ENCODE measurements around the gene OGN.
"Not testable (repeated sequence)": the region's sequence is repeated elsewhere in the genome, so short reads cannot be mapped to it uniquely, and the experiment has no call there.

OGN gene, protein sequence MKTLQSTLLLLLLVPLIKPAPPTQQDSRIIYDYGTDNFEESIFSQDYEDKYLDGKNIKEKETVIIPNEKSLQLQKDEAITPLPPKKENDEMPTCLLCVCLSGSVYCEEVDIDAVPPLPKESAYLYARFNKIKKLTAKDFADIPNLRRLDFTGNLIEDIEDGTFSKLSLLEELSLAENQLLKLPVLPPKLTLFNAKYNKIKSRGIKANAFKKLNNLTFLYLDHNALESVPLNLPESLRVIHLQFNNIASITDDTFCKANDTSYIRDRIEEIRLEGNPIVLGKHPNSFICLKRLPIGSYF

GRCh38 chr9:92404042-92404836, at the start of gene OGN:
Gene OGN, minus strand, starts transcription at chr9:92404578. Its CDS starts 1,171 bp downstream, at chr9:92403407.
- DNase-seq (ENCODE audit: extremely low read depth in 1 of 2, low read depth in 1 of 2) = no peak

GRCh38 chr9:92446536-92446935, 42.2 kb upstream of the OGN start:
- DNase-seq (ENCODE audit: extremely low read depth in 1 of 2, low read depth in 1 of 2) = no peak

DNA sequence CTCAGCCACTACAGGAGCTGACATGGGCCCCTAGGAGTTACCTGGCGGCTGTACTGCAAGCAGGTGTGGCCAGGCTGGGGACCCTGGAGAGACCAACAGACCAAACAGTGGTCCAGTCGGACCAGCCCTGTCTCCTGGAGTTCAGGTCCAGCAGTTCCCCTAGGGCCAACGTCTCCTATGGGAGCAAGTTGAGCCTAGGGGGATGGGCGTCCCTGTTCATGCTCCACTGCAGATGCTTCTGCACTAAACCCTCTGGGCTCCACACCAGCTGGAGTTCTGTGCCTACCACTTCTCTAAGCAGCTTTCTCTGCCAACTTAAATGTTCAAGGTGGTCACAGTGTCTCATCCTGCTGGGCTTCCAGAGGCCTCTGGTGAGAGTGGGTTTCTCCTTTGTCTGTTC, 40.5 kb upstream of the OGN start:
- DNase-seq (ENCODE audit: extremely low read depth in 1 of 2, low read depth in 1 of 2) = no peak

GRCh38 chr9:92440751-92441046, 36.3 kb upstream of the OGN start:
- no peak for DNase-seq (ENCODE audit: extremely low read depth in 1 of 2, low read depth in 1 of 2)

- no peak for DNase-seq (ENCODE audit: extremely low read depth in 1 of 2, low read depth in 1 of 2)
Measured at GRCh38 chr9:92439921-92440750, 35.8 kb upstream of the OGN start.

DNA sequence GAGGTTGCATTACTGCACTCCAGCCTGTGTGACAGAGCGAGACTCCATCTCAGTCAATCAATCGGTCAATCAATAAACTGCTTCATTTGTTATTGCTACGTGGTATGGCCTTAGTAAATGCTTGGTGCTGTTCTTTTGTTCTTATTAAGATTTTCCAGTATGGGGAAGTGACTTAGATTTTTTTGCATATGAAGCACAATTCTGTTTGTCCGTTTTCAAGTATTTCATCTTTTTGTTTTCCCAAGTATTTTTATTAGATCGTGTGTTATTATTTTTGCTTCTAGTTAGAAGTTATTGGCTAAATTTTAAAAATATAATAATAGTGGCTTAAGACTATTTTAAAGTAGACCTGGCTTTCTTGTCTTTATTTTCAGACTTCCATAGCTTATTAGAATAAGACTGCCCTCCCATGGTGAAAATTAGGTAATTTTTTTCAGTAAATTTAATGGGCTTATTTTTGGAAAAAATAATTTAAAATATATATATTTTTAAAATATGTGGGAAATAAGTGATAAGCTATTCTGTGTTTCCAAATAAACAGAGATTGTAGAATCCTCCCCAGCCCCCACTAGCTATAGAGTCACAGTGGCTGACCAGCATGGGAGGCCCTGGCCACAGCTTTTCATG, 34.6 kb upstream of the OGN start:
- DNase-seq (ENCODE audit: extremely low read depth in 1 of 2, low read depth in 1 of 2) = no peak

DNA sequence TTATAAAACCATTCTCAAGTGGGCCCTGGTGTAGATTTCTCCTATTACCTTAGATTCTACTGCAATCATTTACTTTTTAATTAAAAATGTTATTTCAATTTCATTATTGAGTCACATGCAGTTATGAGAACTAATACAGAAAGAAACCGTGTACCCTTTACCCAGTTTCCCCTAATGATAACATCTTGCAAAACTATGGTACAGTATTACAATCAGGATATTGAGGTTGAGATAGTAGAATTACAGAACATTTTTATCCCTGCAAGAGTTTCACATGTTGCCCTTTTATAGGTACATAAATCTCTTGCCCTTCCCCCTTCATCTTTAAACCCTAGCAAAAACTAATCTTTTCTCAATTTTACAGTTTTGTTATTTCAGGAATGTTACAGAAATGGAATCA, 30.9 kb upstream of the OGN start:
- no peak for DNase-seq (ENCODE audit: extremely low read depth in 1 of 2, low read depth in 1 of 2)

GRCh38 chr9:92432972-92433548, 28.7 kb upstream of the OGN start:
- DNase-seq (ENCODE audit: extremely low read depth in 1 of 2, low read depth in 1 of 2) = no peak

- DNase-seq (ENCODE audit: extremely low read depth in 1 of 2, low read depth in 1 of 2) = no peak
Measured at GRCh38 chr9:92432350-92432749, 28.0 kb upstream of the OGN start.

DNA sequence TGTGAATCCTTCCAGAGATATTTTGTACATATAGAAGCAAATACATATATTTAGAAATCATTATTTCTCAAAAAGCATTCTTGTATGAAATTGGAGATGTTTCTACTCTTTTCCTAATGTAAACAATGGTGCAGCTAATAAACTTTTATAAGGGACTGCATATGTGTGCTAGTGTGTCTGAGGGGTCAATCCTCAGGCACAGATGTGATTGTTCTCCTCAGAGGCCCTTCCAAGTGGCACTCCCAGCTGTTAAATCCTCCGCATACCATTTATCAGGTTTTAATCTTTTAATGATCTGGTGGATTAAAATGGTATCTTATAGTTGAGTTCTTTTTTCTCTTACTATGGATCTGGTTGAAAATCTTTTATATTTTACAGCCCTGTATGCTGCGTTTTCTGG, 25.5 kb upstream of the OGN start:
- no peak for DNase-seq (ENCODE audit: extremely low read depth in 1 of 2, low read depth in 1 of 2)

DNA sequence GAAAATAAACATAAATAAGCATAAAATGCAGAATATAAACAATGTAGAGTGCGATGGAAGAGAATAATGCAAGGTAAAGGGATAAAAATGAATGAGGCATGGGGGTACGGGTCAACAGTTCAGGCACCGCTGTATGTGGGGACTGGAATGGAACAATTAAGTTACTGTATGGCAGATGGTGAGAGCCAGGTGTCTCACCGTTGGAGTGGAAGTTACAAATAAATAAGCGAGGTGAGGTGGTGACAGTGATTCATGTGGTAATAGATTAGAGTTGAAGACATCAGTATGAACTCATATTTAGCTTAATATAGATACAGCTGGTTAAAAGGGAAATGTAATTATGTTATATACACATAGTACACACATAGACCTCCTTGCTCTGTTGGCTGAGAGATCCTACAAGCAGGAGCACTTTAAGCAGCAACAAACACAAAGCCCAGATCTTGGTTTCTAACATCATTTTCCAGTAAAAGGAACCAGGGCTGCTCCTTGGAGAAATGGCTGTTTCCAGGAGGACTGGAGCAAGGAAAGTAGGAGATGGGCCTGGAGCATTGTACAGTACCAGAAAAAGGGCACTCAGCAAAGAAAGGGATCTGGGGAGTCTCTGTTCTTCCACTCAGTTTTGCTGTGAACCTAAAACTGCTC, 22.2 kb upstream of the OGN start:
- no peak for DNase-seq (ENCODE audit: extremely low read depth in 1 of 2, low read depth in 1 of 2)

DNA sequence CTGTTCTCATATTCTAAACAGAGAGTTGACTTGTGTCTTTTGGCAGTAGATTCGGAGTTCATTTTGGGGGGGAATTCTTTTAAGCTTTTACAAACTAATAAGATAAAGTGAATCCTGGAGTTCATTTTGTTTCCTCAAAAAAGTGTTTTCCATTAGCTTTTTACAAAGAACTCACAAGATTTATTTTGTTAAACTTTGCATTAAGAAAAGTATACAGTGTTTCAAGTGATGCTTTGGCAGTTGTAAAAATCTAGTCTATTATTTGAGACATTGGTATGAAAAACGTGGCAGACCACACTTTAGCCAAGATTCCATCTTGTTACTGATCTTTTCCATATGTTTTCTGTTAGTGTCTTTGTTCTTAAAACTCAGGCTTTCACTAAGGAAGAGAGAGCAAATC, 21.1 kb upstream of the OGN start:
- DNase-seq (ENCODE audit: extremely low read depth in 1 of 2, low read depth in 1 of 2) = no peak

GRCh38 chr9:92424340-92424739, 20.0 kb upstream of the OGN start, which contains the start of gene OMD:
Gene OMD, minus strand, starts transcription at chr9:92424471. Its CDS starts 6,913 bp downstream, at chr9:92417558.
- DNase-seq (ENCODE audit: extremely low read depth in 1 of 2, low read depth in 1 of 2) = no peak

DNA sequence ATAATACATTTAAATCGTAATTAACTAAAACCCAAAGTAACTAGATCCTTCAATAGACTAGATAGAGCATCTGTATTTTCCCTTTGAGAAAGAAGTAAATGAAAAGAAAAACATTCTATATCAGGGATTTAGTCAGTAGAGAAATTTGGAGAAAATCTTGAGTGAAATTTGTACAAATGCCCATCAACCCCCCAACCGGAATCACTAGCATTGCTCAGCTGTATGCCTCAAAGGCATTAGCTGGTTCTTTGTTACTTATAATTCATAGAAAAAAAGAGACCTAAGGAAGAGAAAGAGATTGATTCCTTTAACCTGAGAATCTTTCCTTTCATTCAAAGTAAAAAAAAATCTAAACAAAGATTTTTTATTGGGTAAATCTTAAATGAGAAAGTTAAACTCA, 19.2 kb upstream of the OGN start:
- DNase-seq (ENCODE audit: extremely low read depth in 1 of 2, low read depth in 1 of 2) = no peak

DNA sequence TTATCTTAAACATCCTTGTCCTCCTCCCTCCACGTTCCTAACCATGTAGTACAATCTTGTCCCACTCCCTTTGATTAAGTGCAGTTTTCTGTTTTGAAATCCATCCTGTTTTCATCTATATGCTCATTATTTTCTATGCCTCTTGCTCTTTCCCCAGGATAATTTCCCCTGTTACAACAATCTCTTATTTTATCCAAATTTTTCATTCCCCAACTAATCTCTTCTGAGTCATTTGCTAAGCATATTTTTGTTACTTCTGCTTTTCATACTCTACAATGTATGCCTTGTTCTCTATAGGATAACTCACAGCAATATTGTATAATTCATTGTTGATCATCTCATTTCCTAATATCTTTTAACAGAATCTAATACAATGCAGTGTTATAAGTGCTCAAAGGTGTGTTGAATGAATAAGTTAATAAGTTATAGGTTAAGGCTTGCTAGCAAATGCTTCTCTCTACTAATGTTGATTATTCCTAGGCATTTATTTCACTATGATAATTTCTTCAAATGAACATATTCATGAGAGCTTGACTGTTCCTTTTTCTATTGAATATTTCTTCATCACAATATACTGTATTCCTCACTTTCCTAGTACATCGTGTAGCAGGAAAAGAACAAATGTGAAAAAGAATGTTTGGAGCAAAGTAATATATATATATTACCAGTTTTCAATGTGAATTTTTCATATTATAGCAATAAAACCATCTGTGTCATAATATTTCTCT, 18.4 kb upstream of the OGN start:
- DNase-seq (ENCODE audit: extremely low read depth in 1 of 2, low read depth in 1 of 2) = no peak

GRCh38 chr9:92414566-92414965, 10.2 kb upstream of the OGN start:
- no peak for DNase-seq (ENCODE audit: extremely low read depth in 1 of 2, low read depth in 1 of 2)

DNA sequence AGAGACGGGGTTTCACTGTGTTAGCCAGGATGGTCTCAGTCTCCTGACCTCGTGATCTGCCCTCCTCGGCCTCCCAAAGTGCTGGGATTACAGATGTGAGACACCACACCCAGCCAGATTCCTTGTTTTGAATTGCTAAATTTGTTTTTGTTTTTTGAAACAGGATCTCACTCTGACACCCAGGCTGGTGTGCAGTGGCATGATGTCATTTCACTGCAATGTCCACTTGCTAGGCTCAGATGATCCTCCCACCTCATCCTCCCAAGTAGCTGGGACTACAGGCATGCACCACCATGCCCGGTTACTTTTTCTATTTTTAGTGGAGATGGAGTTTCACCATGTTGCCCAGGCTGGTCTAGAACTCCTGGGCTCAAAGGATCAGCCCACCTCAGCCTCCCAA, 6.8 kb upstream of the OGN start:
- not testable (repeated sequence) for DNase-seq (ENCODE audit: extremely low read depth in 1 of 2, low read depth in 1 of 2)

- no peak for DNase-seq (ENCODE audit: extremely low read depth in 1 of 2, low read depth in 1 of 2)
Measured at GRCh38 chr9:92408747-92409478, 4.5 kb upstream of the OGN start.

DNA sequence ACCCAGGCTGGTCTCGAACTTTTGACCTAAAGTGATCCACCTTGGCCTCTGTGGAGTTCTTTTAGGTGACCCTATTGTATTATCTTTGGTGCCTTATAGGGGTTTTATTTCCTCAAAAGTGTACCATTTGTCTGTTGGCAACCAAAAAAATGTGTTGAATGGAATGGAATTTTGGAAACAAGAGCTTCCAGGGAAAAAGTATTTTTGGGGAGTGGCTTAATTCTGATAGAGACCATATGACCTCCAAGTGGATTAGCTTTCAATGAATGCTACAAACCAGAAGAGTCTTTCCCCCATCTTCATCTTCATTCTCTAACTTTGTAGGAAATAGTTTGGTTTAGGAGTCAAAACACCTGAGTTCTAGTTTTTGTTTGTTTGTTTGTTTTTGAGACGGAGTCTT, 3.4 kb upstream of the OGN start:
- no peak for DNase-seq (ENCODE audit: extremely low read depth in 1 of 2, low read depth in 1 of 2)
